NCI-H2107 treated with DMSO at 0.1 percent for 48 hours (cell line): ENCODE measurements around the gene AGAP1.
"Not testable (repeated sequence)": the region's sequence is repeated elsewhere in the genome, so short reads cannot be mapped to it uniquely, and the experiment has no call there.

ENCODE experiments used
- DNase-seq: peaks from one replicate; lab custom pipeline; 2025; ENCODE audit not compliant: unreplicated experiment; lab: John Stamatoyannopoulos, UW

The AGAP1 gene

DNA sequence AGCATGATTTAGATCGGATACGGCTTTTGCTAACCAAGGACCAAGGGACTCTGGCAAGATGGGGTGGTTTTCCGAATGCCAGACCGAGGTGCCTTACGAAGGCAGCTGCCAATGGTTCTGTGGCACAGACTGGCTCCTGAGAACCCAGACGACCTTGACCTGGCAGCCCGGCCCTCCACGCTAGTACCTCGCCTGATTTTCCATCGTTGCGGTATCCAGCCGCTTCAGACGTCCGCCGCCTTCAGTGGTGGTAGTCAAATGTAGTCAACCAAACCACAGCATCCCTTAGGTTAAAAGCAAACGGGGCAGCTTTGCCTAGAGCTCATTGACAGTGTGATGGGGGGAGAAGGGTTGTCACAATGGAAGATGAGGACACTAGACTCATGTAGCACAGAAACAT, 631.7 kb downstream of the AGAP1 start:
- no peak for DNase-seq

DNA sequence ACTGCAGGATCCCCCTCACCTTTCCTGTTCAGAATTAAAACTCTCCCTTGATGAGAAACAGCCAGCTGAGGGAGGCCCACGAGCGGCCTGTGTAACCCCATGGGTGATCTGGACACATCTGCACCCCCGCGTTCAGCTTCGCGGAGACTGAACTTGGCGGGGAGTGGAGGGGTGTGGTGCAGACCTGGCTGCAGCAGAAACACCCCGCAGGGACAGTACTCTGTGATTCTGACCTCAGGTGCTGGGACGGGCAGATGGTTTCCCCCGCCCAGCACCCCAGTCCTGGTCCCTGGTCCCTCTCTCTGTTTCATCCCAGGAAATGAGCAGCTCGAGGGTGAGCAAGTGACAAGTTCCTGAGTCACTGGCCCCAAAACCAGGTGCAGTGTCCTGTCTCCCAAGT, 633.2 kb downstream of the AGAP1 start:
- DNase-seq = no peak

DNA sequence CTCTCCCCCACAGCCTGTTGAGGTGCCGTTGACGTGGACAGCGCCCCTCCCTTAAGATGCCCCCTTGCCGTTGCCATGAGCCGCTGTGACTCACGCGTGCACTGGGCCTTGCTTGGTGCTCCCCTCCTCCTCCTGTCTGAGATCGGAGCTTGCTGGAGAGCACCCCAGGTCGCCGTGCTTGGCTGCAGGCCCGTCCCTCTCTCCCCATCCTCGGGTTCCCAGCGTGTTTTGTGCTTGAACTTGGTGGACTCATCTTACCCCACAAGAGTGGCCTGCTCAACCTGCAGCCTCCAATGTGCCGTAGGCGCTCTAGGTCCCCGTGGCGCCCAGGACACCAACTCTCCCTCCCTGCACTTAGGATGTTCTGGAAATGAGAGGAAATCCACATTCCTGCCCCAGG, 634.5 kb downstream of the AGAP1 start:
- DNase-seq = no peak

DNA sequence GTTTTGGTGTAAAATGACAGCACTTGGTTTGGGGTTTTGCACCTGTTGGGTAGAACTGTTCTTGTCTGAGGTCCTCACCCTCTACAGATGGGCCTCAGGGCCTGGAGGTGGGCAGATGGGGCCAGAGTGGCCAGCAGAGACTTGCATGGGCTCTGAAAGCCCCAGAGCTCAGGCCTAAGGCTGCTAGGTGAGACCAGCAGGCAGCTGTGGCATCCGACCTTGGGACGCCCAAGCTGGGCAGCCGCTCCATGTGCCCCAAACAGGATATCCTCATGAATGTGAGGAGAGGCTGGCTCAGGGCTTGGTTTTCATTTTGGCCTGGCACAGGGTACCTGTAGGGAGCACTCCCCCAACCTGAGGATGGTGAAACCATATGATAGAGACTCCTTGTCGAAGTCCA, 636.1 kb downstream of the AGAP1 start:
- DNase-seq = no peak

DNA sequence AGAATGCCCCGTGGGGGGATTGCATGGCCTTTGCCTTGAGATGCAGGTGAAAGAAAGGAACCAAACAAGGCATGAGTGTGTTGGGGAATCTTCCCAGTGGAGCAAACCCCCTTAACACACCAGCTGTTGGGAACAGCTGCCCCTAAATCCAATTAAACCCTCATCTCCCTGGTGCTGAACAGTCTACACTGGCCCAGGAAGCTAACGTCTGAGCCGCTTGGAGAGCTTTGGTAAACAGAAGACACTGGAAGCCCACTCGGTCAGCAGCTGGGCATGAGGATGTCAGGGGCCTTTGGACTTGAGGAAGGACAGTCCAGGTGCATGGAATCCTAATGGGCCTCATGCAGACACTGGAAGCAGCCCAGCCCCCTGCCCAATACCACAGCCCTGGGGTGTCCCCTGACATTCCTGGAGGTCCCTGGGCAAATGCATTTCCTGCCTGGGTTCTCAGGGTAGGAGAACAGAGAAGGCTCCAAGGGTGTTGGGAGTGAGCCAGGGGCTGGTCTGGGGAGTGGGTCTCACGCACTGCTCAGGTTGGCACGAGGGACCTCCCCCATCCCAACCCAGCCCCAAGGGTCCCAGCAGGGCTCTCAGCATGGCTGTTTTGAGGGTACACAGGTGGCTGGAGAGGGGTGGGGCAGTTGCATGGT, 636.6 kb downstream of the AGAP1 start:
- no peak for DNase-seq

DNA sequence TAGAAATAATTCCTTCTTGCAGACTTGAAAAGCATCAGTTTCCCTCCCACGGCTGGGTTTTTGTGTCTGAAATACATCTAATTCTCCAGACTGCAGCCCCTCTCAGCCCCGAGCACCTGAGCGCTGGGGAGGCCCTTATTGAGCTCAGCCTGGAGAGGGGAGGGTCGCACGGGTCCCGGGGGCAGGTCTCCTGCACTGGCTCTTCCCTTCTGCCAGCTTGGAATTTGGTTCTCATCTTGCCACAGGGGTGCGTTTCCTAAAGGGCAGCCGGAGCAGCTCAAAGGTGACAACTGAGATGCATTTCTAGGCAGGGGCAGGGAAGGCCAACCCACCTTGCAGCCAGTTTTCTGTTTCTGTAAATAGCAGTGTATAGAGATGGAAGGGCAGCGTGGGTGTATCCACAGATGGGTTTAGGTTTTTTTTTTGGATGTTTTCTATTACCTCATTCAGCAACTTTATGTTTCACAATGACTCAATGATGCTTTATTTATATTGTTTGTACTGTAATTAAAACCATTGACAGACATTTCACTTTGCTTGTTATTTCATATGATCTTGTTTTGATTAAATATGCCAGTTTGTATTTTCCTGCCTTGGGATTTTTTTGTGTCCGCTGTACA, 637.3 kb downstream of the AGAP1 start:
- DNase-seq = no peak

DNA sequence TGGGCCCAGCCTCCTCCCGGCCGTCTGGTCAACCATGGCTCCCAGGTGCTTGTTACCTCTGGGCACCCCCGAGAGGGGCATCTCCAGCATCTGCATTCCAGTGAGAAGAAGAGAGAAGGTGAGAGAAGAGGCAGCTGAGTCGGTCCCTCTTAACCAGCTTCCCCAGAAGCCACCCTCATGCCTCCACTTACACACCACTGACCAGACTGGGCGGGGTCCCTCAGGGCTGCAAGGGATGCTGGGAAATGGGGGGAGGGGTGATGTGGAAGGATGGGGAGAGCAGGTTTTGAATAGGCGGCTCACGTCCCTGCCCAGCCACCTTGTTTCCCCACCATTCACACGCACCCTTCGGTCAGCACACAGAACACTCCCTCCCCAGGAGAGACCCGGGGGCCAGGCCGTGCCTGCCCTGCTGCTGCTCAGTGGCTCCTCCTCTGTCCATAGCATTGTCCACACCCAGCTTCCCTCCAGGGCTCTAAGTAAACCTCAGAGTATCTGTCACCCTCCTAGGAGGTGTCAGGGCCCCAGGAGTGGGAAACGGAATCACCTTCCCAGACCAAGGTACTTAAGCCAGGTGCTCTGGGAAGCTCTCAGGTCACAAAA, 639.7 kb downstream of the AGAP1 start:
- DNase-seq = no peak

DNA sequence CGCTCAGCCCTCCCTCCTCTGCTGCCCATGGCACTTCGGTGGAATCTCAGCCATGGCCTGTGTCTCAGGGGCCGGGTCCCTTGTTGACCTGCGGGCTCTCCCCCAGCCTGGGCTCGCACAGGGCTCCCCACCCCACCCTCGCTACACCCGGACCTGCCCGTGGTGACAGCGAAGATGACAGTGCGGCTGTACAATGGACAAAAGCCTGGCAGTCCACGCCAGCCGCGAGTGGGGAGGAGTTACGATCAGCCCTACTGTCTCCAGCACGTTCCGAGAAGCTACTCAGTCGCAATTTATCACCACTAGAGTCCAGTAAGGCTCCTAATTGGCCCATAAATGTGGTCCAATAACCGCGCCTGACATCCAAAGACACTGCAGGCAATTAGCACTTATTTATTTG, 642.7 kb downstream of the AGAP1 start:
- DNase-seq = no peak

DNA sequence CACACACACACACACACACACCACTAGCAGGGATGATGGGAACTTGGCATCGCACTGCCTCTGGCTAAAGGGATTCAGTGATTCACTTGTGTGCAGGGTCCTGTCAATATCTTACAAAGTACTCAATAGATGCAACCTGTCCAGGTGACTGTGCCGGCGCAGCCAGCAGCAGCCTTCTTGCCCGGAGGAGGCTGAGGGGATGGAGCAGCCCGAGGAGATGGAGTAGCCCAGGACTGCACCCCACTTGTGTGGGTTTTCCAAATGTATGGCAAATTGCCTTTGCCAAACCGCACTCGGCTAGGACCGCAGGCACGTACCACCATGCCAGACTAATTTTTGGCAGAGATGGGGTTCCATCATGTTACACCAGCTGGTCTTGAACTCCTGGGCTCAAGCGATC, 643.2 kb downstream of the AGAP1 start:
- DNase-seq = no peak

DNA sequence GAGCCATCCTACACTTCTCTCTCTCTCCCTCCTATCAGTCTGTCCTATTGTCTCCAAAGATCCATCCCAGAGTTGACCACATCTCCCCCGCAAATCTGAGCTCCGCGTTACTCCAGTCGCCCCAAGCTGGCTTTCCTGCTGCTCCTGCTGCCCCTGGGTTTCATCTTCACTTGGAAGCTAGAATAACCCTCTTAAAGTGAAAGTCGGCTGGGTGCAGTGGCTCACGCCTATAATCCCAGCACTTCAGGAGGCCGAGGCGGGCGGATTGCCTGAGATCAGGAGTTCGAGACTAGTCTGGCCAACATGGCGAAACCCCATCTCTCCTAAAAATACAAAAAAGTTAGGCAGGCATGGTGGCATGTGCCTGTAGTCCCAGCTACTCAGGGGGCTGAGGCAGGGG, 647.8 kb downstream of the AGAP1 start:
- DNase-seq = not testable (repeated sequence)

DNA sequence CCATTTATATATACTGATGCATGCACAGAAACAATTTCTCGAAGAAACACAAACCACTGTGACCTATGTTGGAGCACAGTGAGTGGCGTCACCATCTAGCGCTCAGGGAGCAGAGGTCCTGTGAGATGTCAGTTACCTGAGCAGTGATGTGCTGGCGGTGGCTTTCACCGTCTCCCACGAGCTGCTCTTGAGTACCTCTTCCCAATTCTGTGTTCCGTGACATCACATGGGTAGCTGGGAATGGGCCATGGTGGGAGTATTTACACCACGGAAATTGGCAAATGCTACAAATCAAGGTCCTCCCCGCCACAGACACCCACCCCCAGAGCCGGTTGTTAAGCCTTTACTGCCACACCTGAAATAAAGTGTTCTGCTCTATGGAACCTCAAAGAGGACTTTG, 650.0 kb downstream of the AGAP1 start:
- DNase-seq = no peak

DNA sequence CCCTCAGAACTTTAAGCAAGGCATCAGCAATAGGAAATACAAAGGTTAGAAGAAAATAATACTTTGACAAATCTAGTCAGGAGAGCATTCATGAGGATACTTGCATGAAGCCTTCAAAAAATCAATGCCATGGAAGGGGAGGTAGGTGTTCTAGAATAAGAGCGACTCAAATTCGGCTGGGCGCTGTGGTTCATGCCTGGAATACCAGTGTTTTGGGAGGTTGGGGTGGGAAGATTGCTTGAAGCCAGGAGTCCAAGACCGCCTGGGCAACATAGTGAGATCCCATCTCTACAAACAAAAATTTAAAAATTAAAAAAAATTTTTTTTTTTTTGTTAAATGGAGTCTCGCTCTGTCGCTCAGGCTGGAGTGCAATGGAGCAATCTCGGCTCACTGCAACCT, 652.6 kb downstream of the AGAP1 start:
- DNase-seq = no peak

DNA sequence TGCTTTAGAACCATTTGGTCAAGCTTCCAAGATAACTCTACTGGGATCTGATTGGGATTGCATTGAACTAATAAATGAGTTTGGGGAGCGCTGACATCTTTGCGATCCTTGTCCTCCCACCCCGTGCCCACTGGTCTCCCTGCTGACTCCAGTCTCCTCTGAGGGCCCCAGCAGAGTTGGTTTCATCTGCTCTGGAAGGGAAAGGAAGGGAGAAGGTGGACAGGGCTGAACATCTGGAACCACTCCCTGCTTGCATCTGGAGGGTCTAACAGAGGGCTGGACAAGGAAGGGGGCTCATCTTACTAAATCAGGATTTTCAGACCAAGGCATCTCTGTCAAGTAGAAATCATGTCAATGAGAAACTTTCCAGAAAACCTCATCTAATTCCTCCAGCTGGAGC, 661.6 kb downstream of the AGAP1 start:
- DNase-seq = no peak

DNA sequence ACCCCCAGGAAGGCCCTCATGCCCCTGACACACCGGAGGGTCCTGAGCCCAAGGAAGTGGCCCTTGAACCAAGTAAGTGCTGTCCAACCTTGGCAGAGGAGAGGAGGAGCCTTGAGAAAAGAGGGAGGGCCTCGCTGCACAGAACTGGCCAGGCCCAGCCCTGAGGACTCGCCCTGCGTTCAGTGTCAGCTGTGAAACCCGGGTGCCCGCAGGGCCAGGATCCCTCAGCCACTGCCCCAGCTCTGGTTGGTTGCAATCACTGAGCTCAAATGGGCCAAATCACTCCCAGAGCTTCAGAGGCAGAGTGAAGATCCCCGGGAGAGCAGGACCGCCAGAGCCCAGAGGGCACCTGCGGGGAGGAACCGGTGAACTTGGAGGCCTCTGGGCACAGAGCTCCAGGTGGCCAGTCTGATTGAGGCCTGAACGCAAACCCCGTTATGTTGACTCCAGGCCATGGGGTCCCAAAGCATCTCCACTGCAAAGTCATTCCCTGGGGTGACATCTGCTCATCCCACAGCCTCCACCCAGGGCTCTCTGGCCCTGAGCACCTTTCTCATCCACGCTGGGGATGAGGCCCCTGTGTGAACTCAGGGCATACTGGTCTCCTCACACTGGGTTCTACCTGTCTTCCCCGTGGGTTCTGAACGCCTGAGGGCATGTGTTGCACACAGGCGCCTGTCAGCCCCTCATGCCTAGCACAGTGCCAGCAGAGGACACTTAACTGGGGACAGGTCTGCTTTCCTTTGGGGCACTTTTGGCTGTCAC, 662.4 kb downstream of the AGAP1 start:
- DNase-seq = no peak

DNA sequence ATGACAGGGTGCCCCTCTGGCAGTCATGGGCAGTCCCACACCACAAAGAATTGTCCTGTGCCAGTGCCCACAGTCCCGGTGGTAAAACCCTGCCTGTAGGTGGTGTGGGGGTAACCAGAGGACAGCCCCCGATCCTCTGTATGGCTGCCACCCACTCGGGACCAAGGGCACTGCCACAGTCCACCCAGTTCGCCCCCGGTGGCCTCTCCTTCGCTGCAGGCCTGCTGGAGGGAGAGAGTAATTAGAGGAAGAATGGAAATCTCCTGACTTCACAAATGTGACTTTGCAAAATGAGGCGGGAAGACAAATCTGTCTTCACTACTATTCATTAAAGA, 663.0 kb downstream of the AGAP1 start:
- DNase-seq = no peak

DNA sequence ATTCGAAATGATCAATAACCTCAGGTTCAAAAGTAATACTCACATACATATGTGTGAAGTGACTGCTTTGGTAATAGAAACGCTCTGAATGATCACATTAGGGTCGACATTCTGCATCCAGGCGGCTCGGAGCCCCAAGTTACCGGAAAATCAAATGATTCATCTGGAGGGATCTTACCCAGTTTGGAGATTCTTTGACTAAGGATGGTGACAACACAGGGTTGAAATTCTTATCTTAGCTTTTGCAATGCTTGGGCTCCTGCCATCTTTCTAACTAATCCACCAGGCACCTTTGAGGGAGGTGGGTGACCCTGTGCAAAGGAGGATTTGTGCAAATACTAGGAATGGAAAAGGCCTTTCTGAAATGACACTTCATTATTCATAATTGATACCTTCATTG, 663.5 kb downstream of the AGAP1 start:
- DNase-seq = no peak

DNA sequence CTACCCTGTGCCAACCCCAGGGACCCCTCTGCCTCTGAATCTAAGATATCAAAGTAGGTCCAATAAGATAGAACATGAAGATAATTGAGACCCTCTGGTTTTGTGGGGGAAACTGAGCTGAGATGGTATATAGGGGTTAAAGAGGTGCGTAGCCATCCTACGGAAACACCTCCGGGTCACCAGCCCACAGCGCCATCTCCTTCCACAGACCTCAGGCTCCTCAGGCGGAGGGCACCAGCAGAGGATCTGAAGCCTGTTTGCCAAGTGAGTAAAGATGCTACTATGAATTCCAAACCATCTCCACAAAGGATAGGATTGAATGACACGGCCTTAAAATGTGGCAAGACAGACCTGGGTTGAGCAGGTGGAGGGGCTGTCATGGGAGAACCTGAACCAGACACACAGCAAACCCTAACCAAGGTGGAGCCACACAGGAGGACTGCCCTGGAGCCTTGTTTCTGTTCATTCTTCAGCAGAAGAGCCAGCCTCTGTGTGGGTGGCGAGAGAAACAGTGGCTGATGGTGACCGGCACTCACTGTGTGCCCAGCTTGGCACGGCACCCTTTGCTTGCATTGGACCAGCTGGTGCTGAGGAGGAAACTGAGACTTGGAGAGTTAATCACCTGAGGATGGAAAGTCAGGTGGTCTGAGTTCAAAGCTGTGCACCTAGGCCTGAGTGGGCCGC, 664.1 kb downstream of the AGAP1 start:
- DNase-seq = no peak

DNA sequence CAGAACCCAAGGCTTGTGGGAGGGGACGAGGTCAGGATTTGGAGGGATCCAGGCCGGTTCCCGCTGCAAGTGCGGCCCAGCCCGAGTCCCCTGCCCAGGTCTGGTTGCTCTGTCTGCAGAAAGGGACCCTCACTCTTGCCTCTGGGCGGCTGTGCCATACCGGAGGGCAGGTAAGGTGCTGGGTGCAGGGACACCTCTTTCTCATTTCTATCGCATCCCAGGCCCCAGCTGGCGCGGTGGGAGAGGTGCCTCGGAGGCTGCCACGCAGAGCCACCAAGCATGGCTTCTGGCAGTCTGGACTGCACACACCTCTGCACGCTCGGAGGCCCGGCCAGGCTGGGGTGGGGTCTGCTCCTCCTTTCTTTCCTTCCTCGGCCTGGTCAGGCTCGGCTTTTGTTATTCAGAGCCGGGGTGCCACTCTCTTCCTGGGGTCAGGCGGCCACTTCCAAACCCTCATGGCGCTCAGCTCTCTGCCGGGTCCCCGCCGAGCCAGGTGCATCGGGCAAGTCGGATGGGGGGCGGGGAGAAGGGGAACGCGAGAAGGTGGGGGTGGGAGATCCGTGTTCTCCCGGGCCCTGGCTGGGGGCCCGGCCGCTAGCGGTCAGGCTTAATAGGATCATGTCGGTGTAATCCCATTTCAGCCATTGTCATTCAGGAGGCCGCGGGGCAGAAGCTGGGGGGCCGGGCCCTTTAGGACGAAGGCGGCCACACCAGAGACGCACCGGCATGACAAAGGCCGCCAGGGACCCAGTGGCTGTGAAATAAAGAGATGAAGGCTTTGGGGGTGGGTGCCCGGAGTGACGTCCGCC, 665.3 kb downstream of the AGAP1 start:
- no peak for DNase-seq

DNA sequence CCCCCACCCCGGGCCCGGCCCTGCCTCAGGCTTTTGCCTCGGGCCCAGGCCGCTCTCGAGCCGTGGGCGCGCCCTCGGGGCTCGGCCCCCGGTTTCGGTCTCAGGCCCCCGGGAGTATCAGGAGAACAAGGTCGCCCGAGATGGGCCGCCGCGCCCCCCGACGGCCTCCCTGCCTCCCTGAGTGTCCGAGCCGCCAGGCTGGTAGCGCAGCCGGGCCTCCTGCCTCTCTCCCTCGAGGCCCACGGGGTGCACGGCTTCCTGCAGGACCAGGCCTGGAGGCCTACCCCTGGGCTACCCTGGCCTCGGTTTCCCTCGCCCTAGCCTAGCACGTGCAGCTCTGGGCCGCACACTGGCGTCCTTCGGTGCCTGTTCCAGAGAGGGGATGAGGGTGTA, 665.9 kb downstream of the AGAP1 start:
- no peak for DNase-seq

DNA sequence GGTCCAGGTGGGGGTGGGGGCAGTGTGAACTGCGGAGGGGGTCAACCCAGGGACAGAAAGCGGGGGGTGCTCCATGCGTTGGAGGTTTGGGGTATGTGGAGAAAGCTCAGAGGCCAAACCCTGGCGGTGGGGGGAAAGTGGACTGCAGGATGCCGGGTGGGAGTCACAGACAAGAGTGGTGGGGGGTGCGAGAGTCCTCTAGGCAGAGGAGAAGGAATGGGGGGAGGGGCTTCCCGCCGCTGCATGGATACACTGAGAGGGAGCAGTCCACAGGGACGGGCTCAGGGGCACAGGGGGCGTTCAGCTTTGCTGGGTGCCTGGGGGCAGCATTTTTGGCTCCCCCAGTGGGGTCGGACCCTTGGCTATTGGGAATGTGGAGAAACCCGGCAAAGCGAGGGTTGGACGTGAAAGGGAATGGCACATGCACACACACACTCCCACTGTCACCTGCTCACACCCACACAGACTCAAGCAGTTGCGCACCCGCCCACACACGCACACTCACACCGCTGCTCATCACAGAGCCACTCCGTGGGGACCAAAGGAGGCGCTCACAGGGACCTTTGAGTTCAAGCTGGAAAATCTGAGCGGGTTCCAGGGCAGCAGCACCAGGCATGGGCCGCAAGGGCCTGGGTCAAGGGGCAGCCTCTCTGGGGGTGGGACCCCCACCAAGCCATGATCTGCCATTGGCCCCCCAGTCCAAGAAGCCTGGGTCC, 666.7 kb downstream of the AGAP1 start:
- DNase-seq = no peak
